K562 (cell line): ENCODE measurements around the gene SLC48A1. TPM values are rescaled to one million over a fixed set of nuclear protein-coding genes. Genes with fewer than 3 reads are reported as not detected.

Source experiments
- CBFA2T3 ChIP-seq: fragments of 450-650 bp; IDR thresholded peaks from 2 replicates; pipeline ENCODE4 v1.6.1; 2017
- CGGBP1 ChIP-seq: fragments of 250-450 bp; sonication (Bioruptor Pico); IDR thresholded peaks from 2 replicates; pipeline ENCODE4 v1.9.0; 2021; ENCODE audit warnings: mild to moderate bottlenecking
- HDAC8 ChIP-seq: fragments of 450-650 bp; IDR thresholded peaks from 2 replicates; pipeline ENCODE4 v1.6.1; 2016; ENCODE audit warnings: mild to moderate bottlenecking, missing genetic modification characterization, moderate library complexity, missing compliant biosample characterization
- KAT2B ChIP-seq: IDR thresholded peaks from one replicate; pipeline ENCODE4 v1.6.1; 2012; ENCODE audit warnings: low read depth, mild to moderate bottlenecking, control low read depth, inconsistent platforms, low read length, moderate library complexity
- KHSRP ChIP-seq: fragments of 450-650 bp; IDR thresholded peaks from 2 replicates; pipeline ENCODE4 v1.6.1; 2017
- KLF10 ChIP-seq: fragments of 250-450 bp; sonication (Bioruptor Pico); IDR thresholded peaks from 2 replicates; pipeline ENCODE4 v1.6.1; 2021; ENCODE audit warnings: matching md5 sums
- MLX ChIP-seq, 2 experiments: fragments of 450-650 bp in 1 of 2; sonication (generic) in 1 of 2; formaldehyde crosslinking; conservative IDR thresholded peaks; 2 replicates each; pipeline versions ENCODE4 v1.4.0 to v1.8.1; 2020 to 2022; ENCODE audit warnings: mild to moderate bottlenecking in 1 of 2, missing genetic modification reagents in 1 of 2
- NBN ChIP-seq: fragments of 450-650 bp; IDR thresholded peaks from 2 replicates; pipeline ENCODE4 v1.6.1; 2016; ENCODE audit warnings: low read depth, mild to moderate bottlenecking
- NFIC ChIP-seq: fragments of 450-650 bp; IDR thresholded peaks from 2 replicates; pipeline ENCODE4 v1.6.1; 2017; ENCODE audit warnings: mild to moderate bottlenecking, inconsistent platforms
- POLR2B ChIP-seq: fragments of 450-650 bp; IDR thresholded peaks from 2 replicates; pipeline ENCODE4 v1.6.1; 2018; ENCODE audit warnings: low read depth; ENCODE audit not compliant: partially characterized antibody
- POLR3A ChIP-seq: IDR thresholded peaks from 2 replicates; pipeline ENCODE4 v1.6.1; 2011; ENCODE audit warnings: borderline replicate concordance, mild to moderate bottlenecking, moderate library complexity; ENCODE audit not compliant: insufficient read length, insufficient read depth; ENCODE audit errors: extremely low read depth
- RBM15 ChIP-seq: fragments of 200-400 bp; formaldehyde crosslinking; IDR thresholded peaks from 2 replicates; pipeline ENCODE4 v1.6.1; 2018; ENCODE audit warnings: mild to moderate bottlenecking, low read length, moderate library complexity; ENCODE audit not compliant: insufficient read depth
- RBM25 ChIP-seq: fragments of 200-400 bp; formaldehyde crosslinking; IDR thresholded peaks from 2 replicates; pipeline ENCODE4 v1.6.1; 2018; ENCODE audit warnings: low read length, low read depth, moderate library complexity; ENCODE audit not compliant: severe bottlenecking
- SNIP1 ChIP-seq: fragments of 450-650 bp; IDR thresholded peaks from 2 replicates; pipeline ENCODE4 v1.7.1; 2017; ENCODE audit warnings: low read depth, mild to moderate bottlenecking
- SREBF1 ChIP-seq: fragments of 150-350 bp; IDR thresholded peaks from 2 replicates; pipeline ENCODE4 v1.6.1; 2014; ENCODE audit warnings: antibody characterized with exemption, low read depth, low read length, borderline replicate concordance
- TAF7 ChIP-seq: fragments of 450-650 bp; IDR thresholded peaks from 2 replicates; pipeline ENCODE4 v1.6.1; 2016; ENCODE audit warnings: missing genetic modification characterization, missing compliant biosample characterization
- TCF7L2 ChIP-seq: fragments of 150-350 bp; IDR thresholded peaks from 2 replicates; pipeline ENCODE4 v1.6.1; 2016; ENCODE audit warnings: low read depth, mild to moderate bottlenecking, low read length, moderate library complexity
- TFE3 ChIP-seq: fragments of 450-650 bp; formaldehyde crosslinking; IDR thresholded peaks from 2 replicates; pipeline ENCODE4 v1.4.0; 2020; ENCODE audit warnings: mild to moderate bottlenecking, mixed read lengths
- TGIF2 ChIP-seq: sonication (generic); formaldehyde crosslinking; IDR thresholded peaks from 2 replicates; pipeline ENCODE4 v1.8.1; 2022; ENCODE audit warnings: mild to moderate bottlenecking, missing genetic modification reagents, moderate library complexity
- THAP7 ChIP-seq: fragments of 250-450 bp; sonication (Bioruptor Pico); IDR thresholded peaks from 2 replicates; pipeline ENCODE4 v1.5.0; 2021
- THRA ChIP-seq: fragments of 450-650 bp; IDR thresholded peaks from 2 replicates; pipeline ENCODE4 v1.6.1; 2017; ENCODE audit warnings: mild to moderate bottlenecking, moderate library complexity
- ZNF121 ChIP-seq: sonication (generic); formaldehyde crosslinking; conservative IDR thresholded peaks from 2 replicates; pipeline ENCODE4 v1.8.0; 2022; ENCODE audit warnings: missing genetic modification reagents
- ZNF717 ChIP-seq: fragments of 250-450 bp; sonication (Bioruptor Pico); IDR thresholded peaks from 2 replicates; pipeline ENCODE4 v1.5.0; 2021
- polyA plus RNA-seq, 8 experiments: library from polyadenylated mRNA; depleted of rRNA in 4 of 8; stranded (reverse) in 5 of 8; unstranded in 3 of 8; fragments of >200 nt; fragmentation: Nextera tagmentation in 2 of 8; fragmentation: Illumina TruSeq in 1 of 8; extraction: Ambion mirVana in 2 of 8; extraction: Trizol in 1 of 8; gene quantifications; 2 replicates each; pipeline versions ENCODE4 v1.2.1 to v1.2.3, GENCODE V29; 2011 to 2014; ENCODE audit warnings: inconsistent platforms in 1 of 8, missing spikeins in 1 of 8
- total RNA-seq, 7 experiments: library from RNA; depleted of rRNA in 6 of 7; stranded (reverse); fragments of >200 nt in 6 of 7; fragmentation: Illumina TruSeq in 2 of 7; extraction: Trizol in 2 of 7; gene quantifications; 2 replicates each; pipeline versions ENCODE4 v1.2.1 to v1.2.3, GENCODE V29; 2011 to 2021; ENCODE audit warnings: low replicate concordance in 1 of 7
- TF ChIP-seq, protein P1 (sequence below): sonication (generic); formaldehyde crosslinking; IDR thresholded peaks from 2 replicates; pipeline ENCODE4 v1.9.0; 2022; ENCODE audit warnings: mild to moderate bottlenecking, missing genetic modification reagents

Gene SLC48A1
- total and polyA plus RNA-seq, 9 of the 15 experiments (the other 6 are each of a cell fraction or from before 2014, with no cell fraction given), result 10.7 to 37.5 (median 18.7) TPM

DNA sequence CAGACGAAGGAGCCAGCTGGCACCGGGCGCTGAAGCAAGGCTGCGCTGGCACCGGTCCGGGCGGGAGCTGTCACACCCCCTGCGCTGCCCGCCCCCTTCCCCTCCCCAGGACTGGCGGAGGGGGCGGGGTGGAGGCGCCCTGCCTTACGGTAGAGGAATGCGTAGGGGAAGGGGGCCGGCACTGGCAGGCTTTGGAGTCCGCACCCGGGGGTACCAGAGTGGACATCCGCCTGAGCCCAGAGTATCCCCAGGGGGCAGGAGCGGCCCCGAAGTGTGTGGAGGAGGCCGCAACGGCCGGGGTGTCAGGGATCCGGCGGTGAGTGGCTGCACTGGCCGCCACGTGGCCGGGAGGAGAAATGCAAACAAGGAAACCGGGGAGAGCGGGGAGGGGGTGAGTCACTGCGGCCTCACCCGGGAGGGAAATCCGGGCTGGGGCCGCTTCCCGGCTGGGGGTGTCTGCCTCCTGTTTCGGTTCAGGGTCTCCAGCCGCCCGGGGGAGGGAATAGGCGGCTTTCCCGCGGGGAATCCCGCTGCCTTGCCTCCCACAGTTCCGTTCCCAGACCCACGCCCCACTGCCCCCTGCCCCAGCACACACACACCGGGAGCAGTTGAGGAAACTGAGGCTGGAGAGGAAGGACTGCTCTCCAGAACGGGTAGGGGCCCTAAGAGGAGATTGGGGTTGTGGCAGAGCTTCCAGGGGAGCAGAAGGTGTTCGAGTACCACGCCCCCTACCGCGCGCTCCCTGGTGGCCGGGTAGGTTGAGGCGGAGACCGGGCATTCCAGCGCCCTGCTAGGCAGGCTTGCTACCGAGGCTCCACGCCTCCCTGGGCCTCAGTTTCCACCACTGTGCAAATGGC is 14.0 kb upstream of the SLC48A1 start, which contains the start of gene RAPGEF3 (continued):
- TF ChIP-seq, protein P1, sequence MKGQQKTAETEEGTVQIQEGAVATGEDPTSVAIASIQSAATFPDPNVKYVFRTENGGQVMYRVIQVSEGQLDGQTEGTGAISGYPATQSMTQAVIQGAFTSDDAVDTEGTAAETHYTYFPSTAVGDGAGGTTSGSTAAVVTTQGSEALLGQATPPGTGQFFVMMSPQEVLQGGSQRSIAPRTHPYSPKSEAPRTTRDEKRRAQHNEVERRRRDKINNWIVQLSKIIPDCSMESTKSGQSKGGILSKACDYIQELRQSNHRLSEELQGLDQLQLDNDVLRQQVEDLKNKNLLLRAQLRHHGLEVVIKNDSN (CRISPR knock-in tag), result peak; percentile 87
- TF ChIP-seq TGIF2 (CRISPR knock-in tag), result no peak
- no peak for TF ChIP-seq RBM15
- TF ChIP-seq TCF7L2, result no peak
- no peak for TF ChIP-seq ZNF121 (CRISPR knock-in tag)
- TF ChIP-seq THRA, result no peak
- no peak for TF ChIP-seq POLR2B
- TF ChIP-seq ZNF717 (CRISPR knock-in tag), result no peak
- TF ChIP-seq CBFA2T3, result no peak
- no peak for TF ChIP-seq POLR3A
- TF ChIP-seq TFE3, result no peak
- TF ChIP-seq MLX (CRISPR knock-in tag; conservative IDR thresholded peaks at IDR 0.05), result no peak
- no peak for TF ChIP-seq KAT2B
- no peak; the same call in 1 of the 2 replicates for TF ChIP-seq NFIC
- no peak for TF ChIP-seq KLF10 (CRISPR knock-in tag)
- TF ChIP-seq HDAC8 (tag), result no peak
- TF ChIP-seq SREBF1, result no peak
- no peak for TF ChIP-seq KHSRP
- no peak for TF ChIP-seq CGGBP1 (CRISPR knock-in tag)
- 0 out of 2 replicates have a peak, but pooled peaks have one; percentile 49 for TF ChIP-seq THAP7 (CRISPR knock-in tag)
- TF ChIP-seq NBN, result no peak
- TF ChIP-seq SNIP1, result no peak
- TF ChIP-seq TAF7, result no peak
- no peak for TF ChIP-seq RBM25
